Neural crest cell (in vitro differentiated cells): ENCODE data around the gene ELOVL6. TPM values are rescaled to one million over a fixed set of nuclear protein-coding genes. Genes with fewer than 3 reads are reported as not detected.

Experiments
- DNase-seq: peaks from one replicate; pipeline ENCODE4 v3.0.0; 2021; ENCODE audit warnings: low read depth, mixed read lengths, low spot score
- H3K27ac Mint-ChIP-seq: one replicate; pipeline ENCODE4 v1.8.0; 2021; ENCODE audit warnings: mild to moderate bottlenecking, mixed read lengths; ENCODE audit not compliant: unreplicated experiment
- H3K27me3 Mint-ChIP-seq: 2 replicates; pipeline ENCODE4 v1.8.0; 2021; ENCODE audit warnings: low read depth, mild to moderate bottlenecking, mixed read lengths
- H3K36me3 Mint-ChIP-seq: 2 replicates; pipeline ENCODE4 v1.8.0; 2021; ENCODE audit warnings: low read depth, mild to moderate bottlenecking, mixed read lengths
- H3K4me1 Mint-ChIP-seq: 2 replicates; pipeline ENCODE4 v1.8.0; 2021; ENCODE audit warnings: mixed read lengths
- H3K4me3 Mint-ChIP-seq: one replicate; pipeline ENCODE4 v1.8.0; 2021; ENCODE audit warnings: mild to moderate bottlenecking, mixed read lengths
- H3K9me3 Mint-ChIP-seq: 2 replicates; pipeline ENCODE4 v1.8.0; 2021; ENCODE audit warnings: mixed read lengths
- total RNA-seq: library from RNA; stranded (reverse); gene quantifications from 2 replicates; pipeline ENCODE4 v1.2.1, GENCODE V29; 2021
- TF ChIP-seq, protein P1 (sequence below): fragments of 200-600 bp; sonication (generic); conservative IDR thresholded peaks from 2 replicates; pipeline ENCODE4 v1.5.0; 2021; ENCODE audit warnings: antibody characterized with exemption, mild to moderate bottlenecking

The ELOVL6 gene
- total RNA-seq, 1 donor from 2014 or later = 105 TPM

DNA sequence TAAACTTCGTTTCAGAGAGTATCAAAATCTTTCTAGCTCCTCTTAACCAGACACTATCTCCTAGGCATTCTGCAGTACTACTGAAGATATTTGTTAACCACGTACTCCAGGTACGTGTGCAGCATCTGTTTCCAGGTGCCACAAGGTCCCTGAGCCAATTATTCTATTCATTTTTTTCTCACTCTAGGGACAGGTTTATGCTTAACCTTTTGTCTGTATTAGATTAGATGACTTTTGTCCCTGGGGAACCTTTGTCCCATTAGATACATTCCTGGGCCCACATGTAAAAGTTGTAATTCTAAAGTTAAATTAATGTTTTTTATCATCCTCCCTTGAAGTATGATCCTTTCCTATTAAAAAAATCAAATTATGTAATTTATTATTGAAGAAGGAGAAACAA lies 16.5 kb downstream of the ELOVL6 start:
- DNase-seq = no peak

DNA sequence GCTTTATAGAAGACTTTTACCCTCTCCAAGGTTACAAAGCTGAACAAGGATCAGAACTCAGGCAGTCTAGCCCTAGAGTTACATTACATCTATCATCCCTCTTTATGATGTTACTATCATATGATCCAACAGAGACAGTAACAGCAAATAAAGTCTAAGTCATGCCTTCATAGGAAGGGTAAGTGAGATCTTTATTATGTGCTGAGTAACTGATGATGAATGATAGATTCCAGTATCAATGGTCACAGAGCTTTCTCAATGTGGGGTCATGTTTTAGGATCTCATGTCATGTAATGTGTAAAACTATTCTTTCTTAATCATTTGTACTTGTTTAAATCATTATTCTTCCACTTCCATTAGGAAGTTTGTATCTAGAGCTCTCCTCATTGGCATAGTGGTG lies 22.8 kb downstream of the ELOVL6 start:
- TF ChIP-seq, protein P1, sequence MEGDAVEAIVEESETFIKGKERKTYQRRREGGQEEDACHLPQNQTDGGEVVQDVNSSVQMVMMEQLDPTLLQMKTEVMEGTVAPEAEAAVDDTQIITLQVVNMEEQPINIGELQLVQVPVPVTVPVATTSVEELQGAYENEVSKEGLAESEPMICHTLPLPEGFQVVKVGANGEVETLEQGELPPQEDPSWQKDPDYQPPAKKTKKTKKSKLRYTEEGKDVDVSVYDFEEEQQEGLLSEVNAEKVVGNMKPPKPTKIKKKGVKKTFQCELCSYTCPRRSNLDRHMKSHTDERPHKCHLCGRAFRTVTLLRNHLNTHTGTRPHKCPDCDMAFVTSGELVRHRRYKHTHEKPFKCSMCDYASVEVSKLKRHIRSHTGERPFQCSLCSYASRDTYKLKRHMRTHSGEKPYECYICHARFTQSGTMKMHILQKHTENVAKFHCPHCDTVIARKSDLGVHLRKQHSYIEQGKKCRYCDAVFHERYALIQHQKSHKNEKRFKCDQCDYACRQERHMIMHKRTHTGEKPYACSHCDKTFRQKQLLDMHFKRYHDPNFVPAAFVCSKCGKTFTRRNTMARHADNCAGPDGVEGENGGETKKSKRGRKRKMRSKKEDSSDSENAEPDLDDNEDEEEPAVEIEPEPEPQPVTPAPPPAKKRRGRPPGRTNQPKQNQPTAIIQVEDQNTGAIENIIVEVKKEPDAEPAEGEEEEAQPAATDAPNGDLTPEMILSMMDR = no peak
- no peak for DNase-seq
- no peaks in the 10 kb centered on the region for H3K9me3 Mint-ChIP-seq
- H3K36me3 Mint-ChIP-seq = peaks cover 38% of the 10 kb centered on the region
- H3K4me1 Mint-ChIP-seq = peaks cover 12% of the 10 kb centered on the region
- no peak overlapping the region for H3K4me3 Mint-ChIP-seq
- no peaks in the 10 kb centered on the region for H3K27me3 Mint-ChIP-seq
- H3K27ac Mint-ChIP-seq = no peak overlapping the region

More for the DNA sequence above, 16.5 kb downstream of the ELOVL6 start:
- Mint-ChIP-seq H3K9me3 (no peaks in the 10 kb centered on the region), H3K27ac (no peak overlapping the region), H3K4me1 (peaks cover 35% of the 10 kb centered on the region), H3K4me3 (no peak overlapping the region), H3K36me3 (peaks cover 28% of the 10 kb centered on the region), H3K27me3 (no peaks in the 10 kb centered on the region)
- TF ChIP-seq, protein P1 = no peak

DNA sequence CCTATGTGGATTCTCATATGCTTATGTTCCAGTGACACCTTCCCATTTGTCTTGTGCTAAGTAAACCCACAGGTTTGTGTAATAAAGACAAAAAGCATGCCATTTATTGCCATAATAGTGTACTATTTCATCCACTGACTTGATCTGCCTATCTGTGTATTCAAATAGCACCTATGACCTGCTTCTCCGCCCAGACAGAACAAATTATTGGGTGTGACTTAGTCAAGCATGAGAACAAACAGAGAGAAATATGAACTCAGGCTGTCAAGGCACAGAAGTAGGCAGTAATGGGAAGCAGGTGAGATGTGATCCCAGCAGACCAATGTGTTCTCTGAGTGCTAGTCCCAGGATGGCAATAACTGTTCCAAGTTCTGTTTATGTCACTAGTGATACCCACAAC lies 25.4 kb downstream of the ELOVL6 start:
- H3K9me3 Mint-ChIP-seq = no peaks in the 10 kb centered on the region
- no peak overlapping the region for H3K4me3 Mint-ChIP-seq
- H3K4me1 Mint-ChIP-seq = peaks cover 9% of the 10 kb centered on the region
- DNase-seq = no peak
- H3K36me3 Mint-ChIP-seq = peaks cover 27% of the 10 kb centered on the region
- TF ChIP-seq, protein P1 = no peak
- H3K27ac Mint-ChIP-seq = no peak overlapping the region
- no peaks in the 10 kb centered on the region for H3K27me3 Mint-ChIP-seq

DNA sequence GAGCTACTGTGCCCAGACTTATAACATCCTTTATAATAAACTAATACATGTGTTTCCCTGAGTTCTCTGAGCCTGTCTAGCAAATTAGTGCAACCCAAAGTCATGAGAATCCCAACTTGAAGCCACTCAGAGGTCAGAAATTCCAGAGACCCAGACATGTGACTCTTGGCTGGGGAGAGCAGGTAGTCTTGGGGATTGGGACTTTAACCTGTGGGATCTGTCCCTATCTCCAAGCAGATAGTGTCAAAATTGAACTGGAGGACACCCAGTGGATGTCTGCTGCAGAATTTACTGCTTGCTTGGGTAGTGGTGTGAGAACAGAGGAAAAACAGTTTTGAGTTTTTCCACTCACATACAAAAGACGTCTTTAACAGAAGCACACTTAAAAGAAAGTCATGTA lies 26.4 kb downstream of the ELOVL6 start:
- Mint-ChIP-seq H3K4me3 (no peak overlapping the region), H3K36me3 (peaks cover 24% of the 10 kb centered on the region), H3K4me1 (peaks cover 10% of the 10 kb centered on the region), H3K9me3 (no peaks in the 10 kb centered on the region), H3K27ac (no peak overlapping the region), H3K27me3 (no peaks in the 10 kb centered on the region)
- TF ChIP-seq, protein P1 = no peak
- no peak for DNase-seq

DNA sequence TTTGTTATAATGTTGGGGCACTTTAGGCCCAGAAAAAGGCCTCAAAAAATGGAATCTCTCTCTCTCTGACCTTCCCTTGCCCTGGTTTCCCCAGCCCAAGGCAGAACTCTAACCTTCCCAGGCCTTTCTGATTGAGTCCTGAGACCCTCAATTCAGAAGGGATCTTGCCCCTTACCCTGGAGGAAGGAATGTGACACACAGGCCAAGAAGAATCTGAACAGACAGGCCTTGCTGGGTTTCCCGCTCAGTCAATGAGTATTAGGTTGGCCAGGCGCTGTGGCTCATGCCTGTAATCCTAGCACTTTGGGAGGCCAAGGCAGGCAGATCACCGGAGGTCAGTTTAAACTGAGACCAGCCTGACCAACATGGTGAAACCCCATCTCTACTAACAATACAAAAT lies 27.6 kb downstream of the ELOVL6 start:
- TF ChIP-seq, protein P1 = peak; percentile 32
- H3K4me1 Mint-ChIP-seq = peaks cover 18% of the 10 kb centered on the region
- DNase-seq = no peak
- H3K27ac Mint-ChIP-seq = peak overlapping the region; percentile 67
- no peaks in the 10 kb centered on the region for H3K27me3 Mint-ChIP-seq
- H3K36me3 Mint-ChIP-seq = peaks cover 18% of the 10 kb centered on the region
- H3K9me3 Mint-ChIP-seq = no peaks in the 10 kb centered on the region
- no peak overlapping the region for H3K4me3 Mint-ChIP-seq
